ENCODE data around the gene ACBD3. TPM values are rescaled to one million over a fixed set of nuclear protein-coding genes. Genes with fewer than 3 reads are reported as not detected.

Gene ACBD3
- polyA plus RNA-seq, 1 experiment = 22.8 TPM

DNA sequence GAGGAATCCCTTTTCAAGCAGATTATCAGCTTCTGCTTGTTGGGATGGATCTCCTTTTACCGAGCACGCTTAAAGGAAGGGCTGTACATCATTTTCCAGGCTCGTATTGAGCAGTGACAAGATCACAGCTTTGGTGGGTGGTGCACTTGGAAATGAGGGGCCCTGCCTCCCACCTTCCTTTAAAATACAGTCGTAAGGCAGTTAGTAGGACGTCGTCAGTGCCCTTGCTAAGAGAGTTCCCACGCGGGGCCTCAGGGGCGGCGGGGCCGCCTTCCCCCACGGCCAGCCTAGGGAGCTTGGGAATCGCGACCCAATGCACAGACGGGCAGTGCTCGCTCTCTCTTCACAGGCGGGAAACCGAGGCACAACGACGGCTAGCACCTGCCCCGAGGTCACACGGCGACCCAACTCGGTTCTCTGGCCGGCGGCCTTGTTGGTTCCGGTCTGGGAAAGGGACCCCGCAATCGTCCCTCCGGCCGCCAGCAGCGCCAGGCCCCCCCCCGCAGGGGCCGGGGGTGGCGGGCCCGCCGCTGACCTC, 65.4 kb downstream of the ACBD3 start:
- POLR2A ChIA-PET = no interaction called here

DNA sequence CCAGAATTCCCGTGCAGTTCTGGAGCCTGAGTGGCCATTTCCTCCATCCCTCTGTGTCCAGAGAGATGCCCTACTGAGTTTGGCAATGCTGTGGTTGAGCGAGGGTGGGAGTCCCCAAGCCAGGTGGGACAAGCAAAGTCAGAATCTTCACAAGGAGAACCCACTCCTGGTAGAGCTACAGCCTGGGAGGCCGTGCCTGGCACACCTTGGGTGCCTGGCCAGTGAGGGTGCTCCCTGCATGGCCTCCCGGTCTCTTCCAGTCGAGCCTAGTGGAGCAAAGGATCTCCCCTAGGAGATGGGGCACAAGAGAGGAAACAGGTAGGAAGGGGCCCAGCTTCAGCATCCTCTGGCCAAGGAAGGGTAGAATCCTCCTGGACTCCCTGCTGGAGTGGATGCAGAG, 66.1 kb downstream of the ACBD3 start:
- ChIA-PET POLR2A (no interaction called here), CTCF (interaction anchor here (0.6 to 1.8 kb wide), 12 partner anchors 11 to 133 kb away, joined by 3 to 25 read pairs (median 6); partner anchors contain the start of gene H3-3A)
- H3K36me3 ChIP-seq (ENCODE audit: control insufficient read depth, insufficient read depth, low read length) = no peaks in the 10 kb centered on the region
- TF ChIP-seq, protein P1, sequence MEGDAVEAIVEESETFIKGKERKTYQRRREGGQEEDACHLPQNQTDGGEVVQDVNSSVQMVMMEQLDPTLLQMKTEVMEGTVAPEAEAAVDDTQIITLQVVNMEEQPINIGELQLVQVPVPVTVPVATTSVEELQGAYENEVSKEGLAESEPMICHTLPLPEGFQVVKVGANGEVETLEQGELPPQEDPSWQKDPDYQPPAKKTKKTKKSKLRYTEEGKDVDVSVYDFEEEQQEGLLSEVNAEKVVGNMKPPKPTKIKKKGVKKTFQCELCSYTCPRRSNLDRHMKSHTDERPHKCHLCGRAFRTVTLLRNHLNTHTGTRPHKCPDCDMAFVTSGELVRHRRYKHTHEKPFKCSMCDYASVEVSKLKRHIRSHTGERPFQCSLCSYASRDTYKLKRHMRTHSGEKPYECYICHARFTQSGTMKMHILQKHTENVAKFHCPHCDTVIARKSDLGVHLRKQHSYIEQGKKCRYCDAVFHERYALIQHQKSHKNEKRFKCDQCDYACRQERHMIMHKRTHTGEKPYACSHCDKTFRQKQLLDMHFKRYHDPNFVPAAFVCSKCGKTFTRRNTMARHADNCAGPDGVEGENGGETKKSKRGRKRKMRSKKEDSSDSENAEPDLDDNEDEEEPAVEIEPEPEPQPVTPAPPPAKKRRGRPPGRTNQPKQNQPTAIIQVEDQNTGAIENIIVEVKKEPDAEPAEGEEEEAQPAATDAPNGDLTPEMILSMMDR (IDR thresholded peaks at IDR 0.05; ENCODE audit: insufficient read depth, low read depth, low read length) = no peak
- H3K4me3 ChIP-seq (ENCODE audit: low read depth, low read length) = no peak overlapping the region
- H3K27me3 ChIP-seq (ENCODE audit: control insufficient read depth, insufficient read depth, low read length) = peaks cover 2% of the 10 kb centered on the region; the same call in 1 of the 2 replicates
- DNase-seq (ENCODE audit: low read depth) = no peak

More for the DNA sequence above, 65.4 kb downstream of the ACBD3 start:
- CTCF ChIA-PET = interaction anchor here (0.6 to 1.8 kb wide), 12 partner anchors 11 to 134 kb away, joined by 3 to 25 read pairs (median 6); partner anchors contain the start of gene H3-3A
- no peak for DNase-seq (ENCODE audit: low read depth)
- Histone ChIP-seq H3K27me3 (ENCODE audit: control insufficient read depth, insufficient read depth, low read length) (peaks cover 2% of the 10 kb centered on the region; the same call in 1 of the 2 replicates), H3K36me3 (ENCODE audit: control insufficient read depth, insufficient read depth, low read length) (no peaks in the 10 kb centered on the region), H3K4me3 (ENCODE audit: low read depth, low read length) (peak overlapping the region; percentile 69; the same call in 1 of the 2 replicates)
- TF ChIP-seq, protein P1 (IDR thresholded peaks at IDR 0.05; ENCODE audit: insufficient read depth, low read depth, low read length) = no peak

DNA sequence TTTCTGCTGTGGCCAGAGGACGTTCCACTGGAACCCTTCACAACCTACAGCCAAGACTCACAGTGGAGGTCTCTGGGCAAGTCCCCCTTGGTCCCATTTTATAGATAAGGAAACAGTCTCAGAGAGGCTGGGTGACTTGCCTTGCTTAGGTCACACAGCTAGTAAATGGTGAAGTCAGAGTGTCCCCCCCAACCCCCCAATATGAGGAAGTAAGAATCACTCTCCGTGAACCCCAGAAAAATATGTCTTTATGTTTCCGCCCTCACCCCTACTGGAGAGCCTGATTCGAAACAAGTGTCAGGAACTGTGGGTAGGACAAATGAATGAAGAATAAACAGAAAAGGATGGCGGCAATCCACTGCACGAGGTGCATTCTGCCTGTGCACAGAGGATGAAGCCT, 67.4 kb downstream of the ACBD3 start:
- DNase-seq (ENCODE audit: low read depth) = no peak
- TF ChIP-seq, protein P1 (IDR thresholded peaks at IDR 0.05; ENCODE audit: insufficient read depth, low read depth, low read length) = no peak
- Histone ChIP-seq H3K36me3 (ENCODE audit: control insufficient read depth, insufficient read depth, low read length) (no peaks in the 10 kb centered on the region), H3K4me3 (ENCODE audit: low read depth, low read length) (no peak overlapping the region), H3K27me3 (ENCODE audit: control insufficient read depth, insufficient read depth, low read length) (peaks cover 2% of the 10 kb centered on the region; the same call in 1 of the 2 replicates)
- CTCF ChIA-PET = interaction anchor here (1.2 to 3.9 kb wide), 3 partner anchors 9 to 78 kb away, joined by 3 to 25 read pairs (median 4); no protein-coding TSS in a partner anchor
- POLR2A ChIA-PET = no interaction called here

DNA sequence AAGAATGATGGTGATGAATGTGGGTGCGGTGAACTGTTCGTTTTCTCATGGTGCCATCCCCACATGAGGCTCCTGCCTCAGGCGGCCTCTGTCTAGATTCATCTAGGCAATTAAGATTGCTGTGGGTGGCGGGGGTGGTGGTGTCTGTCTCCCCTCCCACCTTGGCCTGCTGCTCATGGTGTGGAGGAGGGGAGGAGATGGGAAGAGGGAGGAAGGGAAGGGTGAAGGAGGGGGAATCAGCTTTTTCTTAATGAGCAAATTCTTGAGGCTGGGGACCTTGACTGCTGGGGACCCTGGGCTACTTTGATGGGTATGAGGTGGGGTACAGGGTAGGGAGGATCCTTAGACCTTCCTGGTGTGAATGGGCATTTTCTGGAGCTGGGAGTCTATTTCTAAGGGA, 68.2 kb downstream of the ACBD3 start:
- Histone ChIP-seq H3K27me3 (ENCODE audit: control insufficient read depth, insufficient read depth, low read length) (peaks cover 2% of the 10 kb centered on the region; the same call in 1 of the 2 replicates), H3K4me3 (ENCODE audit: low read depth, low read length) (no peak overlapping the region), H3K36me3 (ENCODE audit: control insufficient read depth, insufficient read depth, low read length) (no peaks in the 10 kb centered on the region)
- POLR2A ChIA-PET = no interaction called here
- TF ChIP-seq, protein P1 (IDR thresholded peaks at IDR 0.05; ENCODE audit: insufficient read depth, low read depth, low read length) = no peak
- CTCF ChIA-PET = interaction anchor here (2.0 to 3.9 kb wide), 2 partner anchors 53 to 79 kb away, joined by 4 to 25 read pairs; no protein-coding TSS in a partner anchor
- no peak for DNase-seq (ENCODE audit: low read depth)

DNA sequence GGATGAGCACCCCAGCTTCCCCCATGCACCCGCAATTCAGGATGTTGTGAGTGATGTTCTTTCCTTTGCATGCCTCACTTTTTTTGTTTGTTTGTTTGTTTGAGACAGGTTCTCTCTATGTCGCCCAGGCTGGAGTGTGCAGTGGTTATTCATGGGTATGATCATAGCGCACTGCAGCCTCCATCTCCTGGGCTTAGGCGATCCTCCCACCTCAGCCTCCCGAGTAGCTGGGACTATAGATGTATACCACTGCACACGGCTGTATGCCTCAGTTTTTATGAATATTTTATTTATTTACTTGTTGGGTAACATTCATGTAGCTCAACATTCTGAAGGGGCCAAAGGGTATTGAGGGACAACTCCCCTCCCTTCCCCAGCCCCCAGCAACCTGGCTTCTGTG, 69.2 kb downstream of the ACBD3 start:
- CTCF ChIA-PET = interaction anchor here (0.8 to 3.9 kb wide), 2 partner anchors 8 to 52 kb away, joined by 4 to 25 read pairs; no protein-coding TSS in a partner anchor
- POLR2A ChIA-PET = no interaction called here
- no peak overlapping the region for H3K4me3 ChIP-seq (ENCODE audit: low read depth, low read length)
- no peaks in the 10 kb centered on the region for H3K36me3 ChIP-seq (ENCODE audit: control insufficient read depth, insufficient read depth, low read length)
- TF ChIP-seq, protein P1 (IDR thresholded peaks at IDR 0.05; ENCODE audit: insufficient read depth, low read depth, low read length) = no peak
- H3K27me3 ChIP-seq (ENCODE audit: control insufficient read depth, insufficient read depth, low read length) = peaks cover 2% of the 10 kb centered on the region; the same call in 1 of the 2 replicates
- DNase-seq (ENCODE audit: low read depth) = no peak

Data from BJ (cell line).